ENCODE measurements around the gene NOSTRIN. TPM values are rescaled to one million over a fixed set of nuclear protein-coding genes. Genes with fewer than 3 reads are reported as not detected.

The NOSTRIN gene
- total RNA-seq, 1 experiment from 2014 or later: not detected

DNA sequence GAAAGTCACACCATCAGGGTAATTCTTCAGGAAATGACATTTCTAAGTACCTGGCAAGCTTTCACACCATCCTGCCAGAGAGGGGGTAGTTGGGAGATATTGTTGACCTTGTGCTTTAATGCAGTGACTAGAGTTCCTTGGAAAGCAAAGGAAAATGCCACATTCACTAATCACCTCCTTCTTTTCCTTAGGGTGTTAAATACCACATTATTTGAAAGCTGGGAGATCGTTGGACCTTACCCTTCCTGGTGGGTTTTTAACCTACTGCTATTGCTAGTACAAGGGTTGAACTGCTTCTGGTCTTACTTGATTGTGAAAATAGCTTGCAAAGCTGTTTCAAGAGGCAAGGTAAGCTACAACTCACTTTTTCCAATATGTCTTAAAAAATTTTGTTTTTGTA lies 37.0 kb upstream of the NOSTRIN start:
- H3K79me1 ChIP-seq (ENCODE audit: insufficient read depth, low read depth, low read length, poor library complexity, severe bottlenecking): no peaks in the 10 kb centered on the region
- no peak overlapping the region for H2BK15ac ChIP-seq (ENCODE audit: low read depth, low read length)
- no peak overlapping the region for H4K8ac ChIP-seq (replicated peaks; ENCODE audit: insufficient read length, low read depth, low read length)
- H2BK12ac ChIP-seq (ENCODE audit: insufficient read length, low read depth, low read length): no peak overlapping the region
- TF ChIP-seq, protein P1, sequence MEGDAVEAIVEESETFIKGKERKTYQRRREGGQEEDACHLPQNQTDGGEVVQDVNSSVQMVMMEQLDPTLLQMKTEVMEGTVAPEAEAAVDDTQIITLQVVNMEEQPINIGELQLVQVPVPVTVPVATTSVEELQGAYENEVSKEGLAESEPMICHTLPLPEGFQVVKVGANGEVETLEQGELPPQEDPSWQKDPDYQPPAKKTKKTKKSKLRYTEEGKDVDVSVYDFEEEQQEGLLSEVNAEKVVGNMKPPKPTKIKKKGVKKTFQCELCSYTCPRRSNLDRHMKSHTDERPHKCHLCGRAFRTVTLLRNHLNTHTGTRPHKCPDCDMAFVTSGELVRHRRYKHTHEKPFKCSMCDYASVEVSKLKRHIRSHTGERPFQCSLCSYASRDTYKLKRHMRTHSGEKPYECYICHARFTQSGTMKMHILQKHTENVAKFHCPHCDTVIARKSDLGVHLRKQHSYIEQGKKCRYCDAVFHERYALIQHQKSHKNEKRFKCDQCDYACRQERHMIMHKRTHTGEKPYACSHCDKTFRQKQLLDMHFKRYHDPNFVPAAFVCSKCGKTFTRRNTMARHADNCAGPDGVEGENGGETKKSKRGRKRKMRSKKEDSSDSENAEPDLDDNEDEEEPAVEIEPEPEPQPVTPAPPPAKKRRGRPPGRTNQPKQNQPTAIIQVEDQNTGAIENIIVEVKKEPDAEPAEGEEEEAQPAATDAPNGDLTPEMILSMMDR (conservative IDR thresholded peaks at IDR 0.05): no peak
- H3K4me3 Mint-ChIP-seq: no peak overlapping the region
- no peak overlapping the region for H3K18ac ChIP-seq (ENCODE audit: insufficient read length, low read depth, low read length)
- no peak overlapping the region for H2BK5ac ChIP-seq (ENCODE audit: insufficient read length, low read length)
- H3K14ac ChIP-seq (ENCODE audit: insufficient read depth, low read length): no peak overlapping the region
- no peak for DNase-seq
- WGBS (ENCODE audit: extremely low coverage, insufficient read length, low lambda C conversion rate): no CpG with 5 or more reads among the region's 1 CpG
- no peak overlapping the region for H3K9ac ChIP-seq (ENCODE audit: extremely low read depth, insufficient read length, low read length)
- H3K56ac ChIP-seq (ENCODE audit: insufficient read length, low read depth, low read length): no peak overlapping the region
- H2AFZ ChIP-seq (ENCODE audit: low read length): no peak overlapping the region
- no peak overlapping the region for H3K27ac ChIP-seq (ENCODE audit: insufficient read length, low read depth, low read length)
- no peak overlapping the region for H4K5ac ChIP-seq (ENCODE audit: insufficient read length, low read depth, low read length)
- H3K9me3 Mint-ChIP-seq: no peaks in the 10 kb centered on the region
- H3K27me3 Mint-ChIP-seq (ENCODE audit: low read depth): no peaks in the 10 kb centered on the region
- H3K4me1 Mint-ChIP-seq: no peaks in the 10 kb centered on the region
- no peaks in the 10 kb centered on the region for H3K79me2 ChIP-seq (ENCODE audit: insufficient read depth, low read length)
- no peak overlapping the region for H3K4ac ChIP-seq (ENCODE audit: low read depth, low read length)
- H3K36me3 Mint-ChIP-seq (ENCODE audit: insufficient read depth in 1 of 3, low read depth in 3 of 3): peaks cover 5 to 15% (median 14%) of the 10 kb centered on the region in 3 experiments; a peak in 6 of 7 replicates
- no peak overlapping the region for H2BK20ac ChIP-seq (ENCODE audit: low read depth, low read length, poor library complexity, severe bottlenecking)
- no peak overlapping the region for H3T11ph ChIP-seq (ENCODE audit: low read length)
- no peak overlapping the region for H3K4me2 ChIP-seq (ENCODE audit: insufficient read depth, insufficient read length, low read length)
- no peak overlapping the region for H3K27ac Mint-ChIP-seq
- no peaks in the 10 kb centered on the region for H3K4me1 ChIP-seq (ENCODE audit: insufficient read depth, low read length)
- H4K20me1 ChIP-seq (ENCODE audit: control insufficient read depth, insufficient read depth, insufficient read length): no peaks in the 10 kb centered on the region
- no peak overlapping the region for H2AK5ac ChIP-seq (ENCODE audit: insufficient read length, low read length)
- H3K23me2 ChIP-seq (ENCODE audit: insufficient read length, low read depth, low read length, poor library complexity, severe bottlenecking): no peaks in the 10 kb centered on the region
- no peak overlapping the region for H4K91ac ChIP-seq (ENCODE audit: insufficient read length, low read depth, low read length)
- no peak overlapping the region for H2BK120ac ChIP-seq (ENCODE audit: low read depth, low read length, poor library complexity, severe bottlenecking)
- H3K27me3 ChIP-seq (ENCODE audit: insufficient read depth, low read length): no peaks in the 10 kb centered on the region
- H3K9me3 ChIP-seq (ENCODE audit: control insufficient read depth, low read depth, low read length): no peaks in the 10 kb centered on the region
- H3K23ac ChIP-seq (ENCODE audit: insufficient read length, low read depth, low read length): no peak overlapping the region

All from H9 (cell line).